ENCODE data around the gene TRERF1.

TRERF1 gene

DNA sequence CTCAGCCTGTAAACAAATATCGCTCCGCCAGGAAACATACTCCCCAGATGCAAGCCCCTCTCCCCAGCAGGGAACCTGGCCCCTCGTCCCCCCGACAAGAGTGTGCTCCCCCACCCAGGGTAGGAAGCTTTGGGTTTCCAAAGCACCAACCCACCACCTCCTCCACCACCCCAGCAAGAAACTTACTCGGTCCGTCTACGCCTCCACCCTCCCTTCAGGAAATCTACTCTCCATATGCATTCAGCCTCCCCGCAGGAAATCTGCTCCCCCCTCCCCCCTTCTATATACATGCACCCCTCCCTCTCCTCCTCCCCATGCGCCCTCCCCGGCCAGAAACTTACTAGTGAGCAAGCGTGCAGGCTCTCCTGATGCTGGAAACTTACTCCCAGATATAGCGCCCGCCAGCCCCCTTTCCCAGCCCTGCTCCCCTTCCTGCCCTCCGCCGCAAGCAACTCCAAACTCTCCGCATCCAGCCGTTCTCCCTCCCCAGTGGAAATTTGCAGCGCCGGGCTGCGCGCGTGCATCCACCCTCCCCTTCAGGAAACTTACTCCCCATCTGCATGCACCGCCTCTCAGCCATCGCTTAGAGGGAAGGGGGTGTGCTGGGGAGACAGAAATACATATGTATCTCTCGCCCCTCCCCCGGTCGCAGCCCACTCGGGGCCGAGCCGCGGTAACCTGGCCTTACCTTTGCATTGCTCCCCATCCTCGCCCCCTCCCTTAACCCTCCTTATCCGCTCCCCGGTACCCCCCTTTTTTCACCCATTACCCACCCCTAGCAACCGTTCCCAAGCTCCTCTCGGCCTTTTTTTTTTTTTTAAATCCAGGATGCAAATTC, at the start of gene TRERF1 (continued):
- TF ChIP-seq ZNF629 (tag by site-specific recombination; IDR thresholded peaks at IDR 0.05) (peak; percentile 20), ZBTB44 (tag by site-specific recombination; IDR thresholded peaks at IDR 0.05) (peak; percentile 91), ZNF660 (tag by site-specific recombination; IDR thresholded peaks at IDR 0.05) (no peak), ZNF394 (tag by site-specific recombination; IDR thresholded peaks at IDR 0.05; ENCODE audit: borderline replicate concordance) (peak; percentile 69; the same call in 1 of the 2 replicates), ZNF214 (tag by site-specific recombination; IDR thresholded peaks at IDR 0.05; ENCODE audit: borderline replicate concordance) (no peak), AEBP2 (tag by site-specific recombination; IDR thresholded peaks at IDR 0.05; ENCODE audit: borderline replicate concordance) (no peak), ZNF48 (tag by site-specific recombination; IDR thresholded peaks at IDR 0.05) (no peak), ZNF132 (tag by site-specific recombination; IDR thresholded peaks at IDR 0.05; ENCODE audit: borderline replicate concordance) (no peak), ZNF521 (tag by site-specific recombination; IDR thresholded peaks at IDR 0.05) (no peak), HOXA7 (CRISPR knock-in tag; IDR thresholded peaks at IDR 0.05; ENCODE audit: borderline replicate concordance) (no peak), ZNF112 (tag by site-specific recombination; IDR thresholded peaks at IDR 0.05) (no peak), ZNF664 (tag by site-specific recombination; IDR thresholded peaks at IDR 0.05) (no peak), SP7 (tag by site-specific recombination; IDR thresholded peaks at IDR 0.05) (peak; percentile 69), ZNF140 (tag by site-specific recombination; IDR thresholded peaks at IDR 0.05) (no peak), ZNF510 (tag by site-specific recombination; IDR thresholded peaks at IDR 0.05; ENCODE audit: insufficient replicate concordance) (no peak), ZNF18 (tag by site-specific recombination; IDR thresholded peaks at IDR 0.05) (no peak), ZIC2 (tag by site-specific recombination; IDR thresholded peaks at IDR 0.05) (peak; percentile 80), YY2 (tag by site-specific recombination; IDR thresholded peaks at IDR 0.05) (no peak), ZNF792 (tag by site-specific recombination; IDR thresholded peaks at IDR 0.05) (no peak), ZNF292 (tag by site-specific recombination; IDR thresholded peaks at IDR 0.05; ENCODE audit: borderline replicate concordance, low read depth) (no peak), ZNF658 (tag by site-specific recombination; IDR thresholded peaks at IDR 0.05) (no peak), ZNF473 (tag by site-specific recombination; IDR thresholded peaks at IDR 0.05) (no peak), ZFP3 (tag by site-specific recombination; IDR thresholded peaks at IDR 0.05; ENCODE audit: low read depth) (no peak), ZNF155 (tag by site-specific recombination; IDR thresholded peaks at IDR 0.05) (no peak), ZNF19 (tag by site-specific recombination; IDR thresholded peaks at IDR 0.05; ENCODE audit: low read depth) (no peak), ZNF830 (tag by site-specific recombination; IDR thresholded peaks at IDR 0.05; ENCODE audit: low read depth) (no peak)
- TF ChIP-seq, protein P1, sequence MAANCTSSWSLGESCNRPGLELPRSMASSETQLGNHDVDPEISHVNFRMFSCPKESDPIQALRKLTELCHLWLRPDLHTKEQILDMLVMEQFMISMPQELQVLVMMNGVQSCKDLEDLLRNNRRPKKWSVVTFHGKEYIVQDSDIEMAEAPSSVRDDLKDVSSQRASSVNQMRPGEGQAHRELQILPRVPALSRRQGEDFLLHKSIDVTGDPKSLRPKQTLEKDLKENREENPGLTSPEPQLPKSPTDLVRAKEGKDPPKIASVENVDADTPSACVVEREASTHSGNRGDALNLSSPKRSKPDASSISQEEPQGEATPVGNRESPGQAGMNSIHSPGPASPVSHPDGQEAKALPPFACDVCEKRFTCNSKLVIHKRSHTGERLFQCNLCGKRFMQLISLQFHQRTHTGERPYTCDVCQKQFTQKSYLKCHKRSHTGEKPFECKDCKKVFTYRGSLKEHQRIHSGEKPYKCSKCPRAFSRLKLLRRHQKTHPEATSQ (tag by site-specific recombination; IDR thresholded peaks at IDR 0.05), result no peak
- TF ChIP-seq, protein P2, sequence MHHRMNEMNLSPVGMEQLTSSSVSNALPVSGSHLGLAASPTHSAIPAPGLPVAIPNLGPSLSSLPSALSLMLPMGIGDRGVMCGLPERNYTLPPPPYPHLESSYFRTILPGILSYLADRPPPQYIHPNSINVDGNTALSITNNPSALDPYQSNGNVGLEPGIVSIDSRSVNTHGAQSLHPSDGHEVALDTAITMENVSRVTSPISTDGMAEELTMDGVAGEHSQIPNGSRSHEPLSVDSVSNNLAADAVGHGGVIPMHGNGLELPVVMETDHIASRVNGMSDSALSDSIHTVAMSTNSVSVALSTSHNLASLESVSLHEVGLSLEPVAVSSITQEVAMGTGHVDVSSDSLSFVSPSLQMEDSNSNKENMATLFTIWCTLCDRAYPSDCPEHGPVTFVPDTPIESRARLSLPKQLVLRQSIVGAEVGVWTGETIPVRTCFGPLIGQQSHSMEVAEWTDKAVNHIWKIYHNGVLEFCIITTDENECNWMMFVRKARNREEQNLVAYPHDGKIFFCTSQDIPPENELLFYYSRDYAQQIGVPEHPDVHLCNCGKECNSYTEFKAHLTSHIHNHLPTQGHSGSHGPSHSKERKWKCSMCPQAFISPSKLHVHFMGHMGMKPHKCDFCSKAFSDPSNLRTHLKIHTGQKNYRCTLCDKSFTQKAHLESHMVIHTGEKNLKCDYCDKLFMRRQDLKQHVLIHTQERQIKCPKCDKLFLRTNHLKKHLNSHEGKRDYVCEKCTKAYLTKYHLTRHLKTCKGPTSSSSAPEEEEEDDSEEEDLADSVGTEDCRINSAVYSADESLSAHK (tag by site-specific recombination; IDR thresholded peaks at IDR 0.05), result no peak; the same call in 1 of the 2 replicates
